Measurements from ENCODE around the gene ATP8B1.
"Not testable (repeated sequence)": the region's sequence is repeated elsewhere in the genome, so short reads cannot be mapped to it uniquely, and the experiment has no call there.

Gene ATP8B1

DNA sequence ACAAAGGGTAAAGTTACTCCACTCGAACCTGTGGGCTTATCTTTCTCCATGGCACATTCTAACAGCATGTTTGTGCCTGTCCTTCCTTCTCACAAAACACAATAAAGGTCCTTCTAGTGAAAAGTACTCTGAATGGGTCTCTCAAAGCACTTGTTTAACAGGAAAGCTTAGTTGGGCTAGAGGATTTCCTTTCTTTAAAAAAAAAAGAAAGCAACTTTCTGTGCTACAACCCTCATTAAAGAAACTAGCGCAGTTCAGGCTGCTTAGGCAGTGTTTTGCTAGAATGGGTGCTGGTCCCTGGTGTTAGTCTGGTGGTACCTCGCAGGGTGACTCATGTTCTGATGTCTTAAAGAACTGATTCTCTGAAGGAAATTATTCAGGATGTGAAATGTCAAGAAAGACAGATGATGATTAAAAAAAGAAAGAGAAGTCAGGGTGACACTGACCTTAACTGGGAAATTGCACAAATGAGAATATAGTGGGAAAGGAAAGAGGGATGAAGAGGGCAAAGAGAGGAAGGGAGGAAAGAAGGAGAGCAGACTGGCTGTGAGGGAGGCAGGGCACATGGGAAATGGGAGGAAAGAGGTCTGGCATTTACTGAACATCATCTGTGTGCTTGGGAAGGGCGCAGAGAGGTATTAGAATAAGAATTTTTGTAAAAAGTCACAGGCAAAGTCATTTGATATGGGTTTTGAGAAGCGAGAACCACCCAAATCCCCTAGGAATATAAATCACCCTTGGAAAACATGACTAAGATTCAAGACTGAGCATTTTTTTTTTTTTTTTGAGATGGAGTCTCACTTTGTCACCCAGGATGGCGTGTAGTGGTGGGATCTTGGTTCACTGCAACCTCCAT lies 74.9 kb downstream of the ATP8B1 start:
- TF ChIP-seq MYC (IDR thresholded peaks at IDR 0.05; ENCODE audit: low read depth, low read length) (no peak), POLR2A (IDR thresholded peaks at IDR 0.05; ENCODE audit: extremely low read depth, insufficient read length) (no peak), MAX (IDR thresholded peaks at IDR 0.05; ENCODE audit: low read depth, low read length) (no peak)
- TF ChIP-seq, protein P1, sequence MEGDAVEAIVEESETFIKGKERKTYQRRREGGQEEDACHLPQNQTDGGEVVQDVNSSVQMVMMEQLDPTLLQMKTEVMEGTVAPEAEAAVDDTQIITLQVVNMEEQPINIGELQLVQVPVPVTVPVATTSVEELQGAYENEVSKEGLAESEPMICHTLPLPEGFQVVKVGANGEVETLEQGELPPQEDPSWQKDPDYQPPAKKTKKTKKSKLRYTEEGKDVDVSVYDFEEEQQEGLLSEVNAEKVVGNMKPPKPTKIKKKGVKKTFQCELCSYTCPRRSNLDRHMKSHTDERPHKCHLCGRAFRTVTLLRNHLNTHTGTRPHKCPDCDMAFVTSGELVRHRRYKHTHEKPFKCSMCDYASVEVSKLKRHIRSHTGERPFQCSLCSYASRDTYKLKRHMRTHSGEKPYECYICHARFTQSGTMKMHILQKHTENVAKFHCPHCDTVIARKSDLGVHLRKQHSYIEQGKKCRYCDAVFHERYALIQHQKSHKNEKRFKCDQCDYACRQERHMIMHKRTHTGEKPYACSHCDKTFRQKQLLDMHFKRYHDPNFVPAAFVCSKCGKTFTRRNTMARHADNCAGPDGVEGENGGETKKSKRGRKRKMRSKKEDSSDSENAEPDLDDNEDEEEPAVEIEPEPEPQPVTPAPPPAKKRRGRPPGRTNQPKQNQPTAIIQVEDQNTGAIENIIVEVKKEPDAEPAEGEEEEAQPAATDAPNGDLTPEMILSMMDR (IDR thresholded peaks at IDR 0.05; ENCODE audit: low read depth, low read length), result no peak
- H3K4me3 ChIP-seq (ENCODE audit: low read depth, low read length), result no peak overlapping the region
- peak; percentile 8 for DNase-seq (ENCODE audit: low read depth)

DNA sequence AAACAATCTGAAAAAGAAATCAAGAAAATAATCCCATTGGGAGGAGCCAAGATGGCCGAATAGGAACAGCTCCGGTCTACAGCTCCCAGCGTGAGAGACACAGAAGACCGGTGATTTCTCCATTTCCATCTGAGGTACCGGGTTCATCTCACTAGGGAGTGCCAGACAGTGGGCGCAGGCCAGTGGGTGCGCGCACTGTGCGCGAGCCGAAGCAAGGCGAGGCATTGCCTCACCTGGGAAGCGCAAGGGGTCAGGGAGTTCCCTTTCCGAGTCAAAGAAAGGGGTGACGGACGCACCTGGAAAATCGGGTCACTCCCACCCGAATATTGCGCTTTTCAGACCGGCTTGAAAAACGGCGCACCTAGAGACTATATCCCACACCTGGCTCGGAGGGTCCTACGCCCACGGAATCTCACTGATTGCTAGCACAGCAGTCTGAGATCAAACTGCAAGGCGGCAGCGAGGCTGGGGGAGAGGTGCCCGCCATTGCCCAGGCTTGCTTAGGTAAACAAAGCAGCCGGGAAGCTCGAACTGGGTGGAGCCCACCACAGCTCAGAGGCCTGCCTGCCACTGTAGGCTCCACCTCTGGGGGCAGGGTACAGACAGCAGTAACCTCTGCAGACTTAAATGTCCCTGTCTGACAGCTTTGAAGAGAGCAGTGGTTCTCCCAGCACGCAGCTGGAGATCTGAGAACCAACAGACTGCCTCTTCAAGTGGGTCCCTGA lies 83.7 kb downstream of the ATP8B1 start:
- not testable (repeated sequence) for H3K4me3 ChIP-seq (ENCODE audit: low read depth, low read length); DNase-seq (ENCODE audit: low read depth)

GRCh38 chr18:57716549-57716948 lies 86.6 kb downstream of the ATP8B1 start:
- TF ChIP-seq MAX (IDR thresholded peaks at IDR 0.05; ENCODE audit: low read depth, low read length) (no peak), POLR2A (IDR thresholded peaks at IDR 0.05; ENCODE audit: extremely low read depth, insufficient read length) (no peak), MYC (IDR thresholded peaks at IDR 0.05; ENCODE audit: low read depth, low read length) (no peak)
- TF ChIP-seq, protein P1 (IDR thresholded peaks at IDR 0.05; ENCODE audit: low read depth, low read length), result no peak
- DNase-seq (ENCODE audit: low read depth), result no peak

GRCh38 chr18:57715671-57716070 lies 87.4 kb downstream of the ATP8B1 start:
- TF ChIP-seq MAX (IDR thresholded peaks at IDR 0.05; ENCODE audit: low read depth, low read length) (no peak), POLR2A (IDR thresholded peaks at IDR 0.05; ENCODE audit: extremely low read depth, insufficient read length) (no peak), MYC (IDR thresholded peaks at IDR 0.05; ENCODE audit: low read depth, low read length) (no peak)
- TF ChIP-seq, protein P1 (IDR thresholded peaks at IDR 0.05; ENCODE audit: low read depth, low read length), result no peak
- DNase-seq (ENCODE audit: low read depth), result no peak
- no peak overlapping the region for H3K4me3 ChIP-seq (ENCODE audit: low read depth, low read length)

More at GRCh38 chr18:57716549-57716948, 86.6 kb downstream of the ATP8B1 start:
- H3K4me3 ChIP-seq (ENCODE audit: low read depth, low read length), result no peak overlapping the region

- no peak overlapping the region for H3K4me3 ChIP-seq (ENCODE audit: low read depth, low read length)
- TF ChIP-seq POLR2A (IDR thresholded peaks at IDR 0.05; ENCODE audit: extremely low read depth, insufficient read length) (no peak), MYC (IDR thresholded peaks at IDR 0.05; ENCODE audit: low read depth, low read length) (no peak), MAX (IDR thresholded peaks at IDR 0.05; ENCODE audit: low read depth, low read length) (no peak)
- TF ChIP-seq, protein P1 (IDR thresholded peaks at IDR 0.05; ENCODE audit: low read depth, low read length), result no peak
- DNase-seq (ENCODE audit: low read depth), result no peak
Measured at GRCh38 chr18:57715073-57715472, 88.0 kb downstream of the ATP8B1 start.

DNA sequence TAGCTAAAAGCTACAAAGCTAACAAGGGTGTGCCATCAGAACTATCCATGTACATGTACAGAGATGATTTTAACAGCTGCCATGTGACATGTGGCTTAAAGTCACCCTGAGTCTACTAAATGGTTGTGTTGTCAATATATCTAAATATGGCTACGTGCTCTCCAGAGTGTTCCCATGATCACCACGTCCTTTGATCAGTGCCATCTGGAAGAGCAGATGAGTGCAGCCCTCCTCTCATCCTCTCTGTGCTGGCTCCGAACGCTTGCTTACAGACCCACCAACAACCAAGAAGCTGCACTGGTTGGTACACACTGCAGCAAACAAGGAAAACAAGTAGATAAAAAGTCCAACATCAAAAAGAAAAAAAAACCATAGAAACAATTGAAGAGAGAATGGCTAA lies 92.9 kb downstream of the ATP8B1 start:
- no peak overlapping the region for H3K4me3 ChIP-seq (ENCODE audit: low read depth, low read length)
- TF ChIP-seq, protein P1 (IDR thresholded peaks at IDR 0.05; ENCODE audit: low read depth, low read length), result no peak
- TF ChIP-seq POLR2A (IDR thresholded peaks at IDR 0.05; ENCODE audit: extremely low read depth, insufficient read length), result no peak
- TF ChIP-seq MAX (IDR thresholded peaks at IDR 0.05; ENCODE audit: low read depth, low read length), result no peak
- TF ChIP-seq MYC (IDR thresholded peaks at IDR 0.05; ENCODE audit: low read depth, low read length), result no peak
- no peak for DNase-seq (ENCODE audit: low read depth)

All from NB4 (cell line).